Skeletal muscle tissue (tissue), 4 donors: ENCODE data around the gene NFIB. TPM values are rescaled to one million over a fixed set of nuclear protein-coding genes. Genes with fewer than 3 reads are reported as not detected.

Experiments used
- H3K27ac ChIP-seq: one replicate; pipeline ENCODE4 v1.7.0; 2013; ENCODE audit warnings: mild to moderate bottlenecking, low read depth, low read length, inconsistent platforms
- H3K27me3 ChIP-seq, 3 donors: one replicate each; pipeline ENCODE4 v1.7.0; 2013; ENCODE audit warnings: low read length in 3 of 3; ENCODE audit not compliant: control insufficient read depth in 3 of 3, insufficient read depth in 3 of 3
- H3K36me3 ChIP-seq, 3 donors: one replicate each; pipeline ENCODE4 v1.7.0; 2013; ENCODE audit warnings: low read length in 3 of 3; ENCODE audit not compliant: control insufficient read depth in 3 of 3, insufficient read depth in 3 of 3
- H3K4me1 ChIP-seq, 3 donors: one replicate each; pipeline ENCODE4 v1.7.0; 2013; ENCODE audit warnings: low read length in 3 of 3, mild to moderate bottlenecking in 3 of 3; ENCODE audit not compliant: control insufficient read depth in 3 of 3, insufficient read depth in 3 of 3
- H3K4me3 ChIP-seq, 3 donors: one replicate each; pipeline ENCODE4 v1.7.0; 2013; ENCODE audit warnings: low read length in 3 of 3
- H3K9ac ChIP-seq, 3 donors: one replicate each; pipeline ENCODE4 v1.7.0; 2013; ENCODE audit warnings: low read length in 3 of 3, mild to moderate bottlenecking in 3 of 3, moderate library complexity in 2 of 3, low read depth in 1 of 3
- H3K9me3 ChIP-seq, 3 donors: one replicate each; pipeline ENCODE4 v1.7.0; 2013; ENCODE audit warnings: low read length in 3 of 3; ENCODE audit not compliant: control insufficient read depth in 3 of 3
- total RNA-seq: library from RNA; depleted of rRNA; stranded (reverse); fragments of >200 nt; gene quantifications from one replicate; pipeline ENCODE4 v1.2.3, GENCODE V29; 2014
- donor health status: Osteomylitis.

The NFIB gene
- total RNA-seq, 1 donor from 2014 or later, result 95.0 TPM

DNA sequence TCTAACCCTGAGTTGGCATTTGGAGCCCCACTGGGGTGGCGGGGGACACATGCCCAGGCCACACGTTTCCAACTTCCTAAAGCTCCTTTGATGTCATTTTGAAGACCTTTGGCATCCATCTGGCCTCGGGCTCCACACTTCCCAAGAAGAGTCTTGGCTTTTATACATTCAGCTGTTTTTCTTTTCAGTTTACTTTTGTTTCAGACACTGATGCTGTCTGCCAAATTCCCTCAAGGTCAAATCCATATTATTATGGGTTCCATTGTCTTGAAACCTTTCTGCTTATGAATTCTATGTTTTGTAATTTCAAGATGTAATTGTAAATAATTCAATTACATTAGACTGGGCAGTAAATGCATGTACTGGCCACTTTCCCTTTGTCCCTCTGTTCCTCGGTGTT lies 23.7 kb upstream of the NFIB start:
- Histone ChIP-seq H3K9me3 (no peaks in the 10 kb centered on the region), H3K27ac (no peak overlapping the region), H3K4me1 (peaks cover 8 to 18% (median 11%) of the 10 kb centered on the region in 3 donors), H3K36me3 (no peaks in the 10 kb centered on the region), H3K27me3 (no peaks in the 10 kb centered on the region), H3K4me3 (no peak overlapping the region), H3K9ac (no peak overlapping the region)

DNA sequence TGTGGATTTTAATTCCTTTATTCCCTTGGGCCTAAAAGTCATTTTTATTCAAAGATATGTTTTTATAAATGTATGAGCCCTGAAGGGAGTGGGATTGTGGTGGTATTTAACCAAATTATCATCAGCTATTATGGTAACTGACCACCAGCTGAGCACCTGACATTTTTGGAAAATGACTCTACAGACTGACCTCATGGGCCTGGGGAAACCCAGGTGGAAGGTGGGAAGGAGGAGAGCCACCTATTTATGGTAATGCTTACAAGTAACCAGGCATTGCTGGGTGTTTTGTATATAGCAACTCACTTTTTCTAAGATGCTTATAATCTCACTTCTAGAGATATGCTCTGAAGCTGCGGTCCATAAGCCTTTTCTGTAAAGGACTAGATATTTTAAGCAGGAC lies 22.3 kb upstream of the NFIB start:
- Histone ChIP-seq H3K4me3 (no peak overlapping the region), H3K27ac (no peak overlapping the region), H3K9ac (no peak overlapping the region), H3K27me3 (no peaks in the 10 kb centered on the region), H3K9me3 (no peaks in the 10 kb centered on the region), H3K4me1 (peaks cover 4 to 7% (median 6%) of the 10 kb centered on the region in 3 donors), H3K36me3 (no peaks in the 10 kb centered on the region)

DNA sequence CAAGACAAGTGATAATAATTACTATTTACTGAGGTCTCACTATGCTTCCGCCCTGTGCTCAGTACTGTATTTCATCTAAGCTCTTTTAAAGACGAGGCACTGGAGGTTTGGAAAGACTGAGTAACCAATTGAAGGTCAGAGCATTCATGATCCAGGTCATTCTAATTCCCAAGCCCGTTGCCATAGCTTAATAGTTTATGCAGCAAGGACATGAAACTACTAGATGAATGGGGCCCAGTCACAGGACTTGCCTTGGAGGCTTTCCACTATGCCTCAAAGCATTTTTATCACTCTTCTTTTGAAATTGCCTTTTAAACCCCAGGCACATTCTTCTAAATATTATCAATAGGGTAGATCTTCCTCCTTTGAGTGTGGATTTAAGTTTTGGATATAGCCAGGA lies 17.2 kb upstream of the NFIB start:
- Histone ChIP-seq H3K27ac (no peak overlapping the region), H3K4me3 (no peak overlapping the region), H3K9ac (no peak overlapping the region), H3K9me3 (no peaks in the 10 kb centered on the region), H3K4me1 (peaks cover under 1 to 9% (median 4%) of the 10 kb centered on the region in 3 donors), H3K27me3 (no peaks in the 10 kb centered on the region), H3K36me3 (no peaks in the 10 kb centered on the region)

DNA sequence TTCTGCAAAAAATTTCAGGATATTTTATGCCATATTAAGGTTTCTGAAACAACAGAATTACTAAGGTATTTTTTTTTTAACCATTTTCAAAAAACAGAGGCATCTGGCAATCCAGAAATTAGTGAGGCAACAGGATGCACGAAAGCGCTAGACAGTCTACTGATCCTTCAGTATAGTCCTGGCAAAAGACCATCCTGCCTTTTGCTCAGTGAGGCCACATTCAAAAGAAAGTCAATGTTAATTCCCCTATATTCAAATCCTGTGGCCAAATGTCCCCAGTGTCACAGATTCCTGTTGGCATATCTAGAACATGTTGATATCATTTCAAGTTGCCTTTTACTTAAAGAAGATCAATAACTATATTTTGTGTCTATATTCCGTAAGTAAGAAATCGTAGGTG lies 13.1 kb upstream of the NFIB start:
- Histone ChIP-seq H3K27ac (no peak overlapping the region), H3K9me3 (no peaks in the 10 kb centered on the region), H3K9ac (no peak overlapping the region)

DNA sequence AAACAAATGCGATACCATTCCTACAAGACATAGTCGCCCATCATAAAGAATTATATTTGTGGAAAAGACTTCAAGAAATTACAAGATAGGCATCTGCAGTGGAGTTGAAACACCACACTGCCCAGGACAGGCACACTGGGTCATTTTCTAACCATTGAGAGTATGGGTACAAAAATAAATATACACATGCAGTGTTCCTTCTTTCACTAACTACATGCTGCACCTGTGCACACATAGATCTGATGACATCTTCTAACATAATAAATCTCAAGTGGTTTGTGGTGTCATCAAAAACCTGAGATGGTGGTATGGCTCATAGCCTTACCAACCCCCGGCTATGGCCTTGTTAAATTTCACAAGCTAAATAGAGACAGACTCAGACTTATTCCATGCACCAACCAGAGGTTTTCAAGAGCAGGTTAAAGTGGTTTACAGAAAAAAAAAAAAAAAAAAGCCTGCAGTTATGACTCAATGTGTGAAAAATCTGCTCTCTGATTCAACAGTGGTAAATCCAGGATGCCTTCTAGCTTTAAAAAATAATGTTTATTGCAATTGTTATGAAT lies 12.4 kb upstream of the NFIB start:
- Histone ChIP-seq H3K27me3 (no peaks in the 10 kb centered on the region), H3K9me3 (no peaks in the 10 kb centered on the region), H3K9ac (peak overlapping the region; percentile 18 to 53 (median 32)), H3K4me1 (peaks cover 4 to 18% (median 11%) of the 10 kb centered on the region in 3 donors), H3K4me3 (peak overlapping the region in 1 of 3 donors; percentile 39), H3K27ac (peak overlapping the region; percentile 69), H3K36me3 (no peaks in the 10 kb centered on the region)

More for the DNA sequence above, 13.1 kb upstream of the NFIB start:
- Histone ChIP-seq H3K4me1 (peaks cover 4 to 14% (median 7%) of the 10 kb centered on the region in 3 donors), H3K4me3 (no peak overlapping the region), H3K27me3 (no peaks in the 10 kb centered on the region), H3K36me3 (no peaks in the 10 kb centered on the region)

DNA sequence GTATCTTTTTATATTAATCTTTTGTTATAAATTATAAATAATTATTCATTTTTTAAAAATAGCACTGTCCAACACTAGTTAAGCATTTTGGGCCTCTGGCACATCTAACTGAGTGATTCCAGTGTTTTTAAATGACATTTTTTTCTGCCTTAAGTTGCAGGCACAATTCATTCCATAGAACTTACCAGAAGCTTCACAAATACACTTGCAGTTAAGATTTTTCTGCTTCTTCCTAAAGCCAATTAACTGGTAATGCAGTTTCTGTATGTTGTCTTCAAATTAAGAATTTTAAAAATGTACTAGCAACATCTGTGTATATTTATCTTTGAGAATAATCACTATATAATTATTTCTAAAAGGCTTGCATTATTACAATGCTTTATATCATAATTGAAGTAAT lies 11.2 kb upstream of the NFIB start:
- no peak overlapping the region for H3K27ac ChIP-seq
- H3K36me3 ChIP-seq, result no peaks in the 10 kb centered on the region
- no peak overlapping the region for H3K4me3 ChIP-seq
- H3K9ac ChIP-seq, result peak overlapping the region in 1 of 3 donors; percentile 4
- no peaks in the 10 kb centered on the region for H3K9me3 ChIP-seq
- peaks cover 14 to 29% (median 18%) of the 10 kb centered on the region in 3 donors for H3K4me1 ChIP-seq
- H3K27me3 ChIP-seq, result no peaks in the 10 kb centered on the region

DNA sequence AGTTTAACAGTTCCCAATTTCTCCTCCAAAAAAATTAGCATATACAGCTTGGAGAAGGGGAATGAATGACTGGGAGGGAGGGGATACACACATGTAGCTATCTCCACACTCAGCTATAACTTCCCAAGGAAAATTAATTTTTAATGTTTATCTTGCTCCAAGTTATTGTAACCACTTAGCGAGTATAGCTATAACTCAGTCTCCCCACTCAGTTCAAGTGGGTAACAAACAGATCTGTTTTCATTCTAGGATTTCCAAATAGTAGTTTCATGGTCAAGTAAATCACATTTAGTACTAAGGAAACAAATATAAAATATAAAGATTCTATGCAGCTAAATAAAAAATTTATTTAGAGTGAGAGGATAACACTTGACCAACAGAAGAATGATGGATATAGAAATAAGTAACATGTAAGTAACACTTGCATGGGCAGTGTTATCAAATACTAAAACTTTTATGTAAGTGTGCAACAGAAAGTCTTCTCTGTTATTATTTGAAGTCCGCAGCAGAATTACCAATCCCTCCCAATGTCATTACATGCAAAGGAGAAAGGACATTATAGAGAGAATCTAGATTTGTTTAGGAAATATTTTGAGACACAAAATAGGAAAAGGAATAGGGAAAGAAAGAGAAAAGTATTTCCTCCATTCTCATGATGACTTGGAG lies 10.2 kb upstream of the NFIB start:
- Histone ChIP-seq H3K4me1 (peaks cover 21 to 39% (median 26%) of the 10 kb centered on the region in 3 donors), H3K9ac (peak overlapping the region; percentile 40 to 92 (median 90)), H3K9me3 (no peaks in the 10 kb centered on the region), H3K27me3 (no peaks in the 10 kb centered on the region), H3K4me3 (peak overlapping the region in 2 of 3 donors; percentile 2 to 27), H3K36me3 (no peaks in the 10 kb centered on the region), H3K27ac (peak overlapping the region; percentile 95)

DNA sequence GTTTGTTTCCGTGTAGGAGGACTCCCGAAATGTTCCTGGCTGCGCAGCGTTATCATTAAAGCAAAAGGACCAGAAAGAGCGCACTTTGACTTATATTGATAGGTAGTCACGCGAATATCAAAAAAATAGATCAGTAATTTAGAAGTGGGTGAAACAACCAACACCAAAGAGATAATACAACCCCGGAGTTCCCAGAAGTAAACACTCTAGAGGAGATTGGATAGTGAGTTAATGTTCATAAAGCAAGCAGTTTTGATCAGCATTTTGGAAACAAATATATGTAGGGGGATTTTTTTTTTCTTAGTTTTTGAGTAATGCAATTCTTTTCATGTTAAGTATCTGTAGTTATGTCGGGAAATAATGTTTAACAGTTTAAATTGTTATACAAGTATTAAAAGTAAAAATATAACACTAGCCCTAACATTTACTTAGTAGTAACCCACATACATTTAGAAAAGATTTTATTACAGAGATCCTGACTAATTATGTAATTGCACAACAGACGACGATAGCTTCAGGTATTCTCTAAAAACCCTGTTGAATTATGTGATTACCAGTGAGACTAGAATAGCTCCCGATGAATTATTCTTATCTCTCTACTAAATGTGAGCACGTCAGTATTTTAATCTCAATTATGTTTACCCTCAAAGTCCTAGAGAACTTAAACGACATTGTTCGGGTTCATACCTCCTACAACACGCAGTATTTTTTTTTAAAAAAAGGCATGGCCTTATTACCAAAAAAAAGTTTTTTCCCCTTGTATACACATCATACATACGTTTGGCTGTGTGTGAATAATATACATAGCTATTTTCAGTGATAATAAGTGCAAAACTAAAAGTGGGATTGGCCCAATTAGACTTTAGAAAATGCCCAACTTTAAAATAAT lies 9.4 kb upstream of the NFIB start:
- Histone ChIP-seq H3K27ac (peak overlapping the region; percentile 95), H3K27me3 (no peaks in the 10 kb centered on the region), H3K9me3 (no peaks in the 10 kb centered on the region), H3K4me1 (peaks cover 27 to 47% (median 27%) of the 10 kb centered on the region in 3 donors), H3K9ac (peak overlapping the region; percentile 90 to 92 (median 91)), H3K4me3 (peak overlapping the region; percentile 74 to 82 (median 79)), H3K36me3 (no peaks in the 10 kb centered on the region)

DNA sequence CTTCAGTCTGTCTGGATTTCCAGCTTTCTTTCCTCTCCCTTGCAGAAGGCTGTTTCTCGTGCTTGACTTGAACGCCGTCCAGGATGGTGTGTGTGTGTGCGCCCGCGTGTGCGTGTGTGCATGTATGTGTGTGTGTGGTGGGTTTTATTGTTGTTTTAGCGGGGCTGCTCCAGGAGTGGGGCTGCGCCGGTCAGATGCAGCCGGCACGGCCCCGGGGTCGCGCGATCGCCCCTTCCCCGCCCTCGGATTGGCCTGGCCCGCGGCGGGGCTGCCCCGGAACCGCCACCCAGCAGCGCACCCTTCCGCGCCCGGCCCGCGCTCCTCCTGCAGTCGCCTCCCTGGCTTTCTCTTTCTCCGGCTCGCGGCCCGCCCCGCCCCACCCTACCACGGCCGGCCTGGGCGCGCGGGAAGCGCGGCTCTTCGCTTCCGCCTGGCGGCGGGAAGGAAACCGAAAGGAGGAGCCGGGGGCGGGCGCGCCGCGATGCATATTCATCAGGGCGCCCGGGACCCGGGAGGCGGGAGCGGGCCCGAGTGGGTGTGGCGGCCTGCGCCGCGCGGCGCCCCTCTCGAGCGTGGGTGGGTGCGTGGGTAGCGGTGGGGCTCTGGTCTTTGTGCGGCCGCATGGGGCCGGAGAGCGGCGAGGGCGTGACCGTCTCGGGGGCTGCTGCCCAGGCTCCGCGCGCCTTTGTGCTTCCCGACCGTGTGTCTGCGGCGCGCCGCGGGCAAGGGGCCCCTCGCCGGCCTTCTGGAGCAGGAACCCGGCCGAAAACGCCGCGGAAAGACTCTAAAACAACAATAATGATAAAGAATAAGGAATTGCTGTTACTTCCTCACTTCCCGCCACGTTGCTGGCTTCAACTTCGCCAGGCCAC lies 8.5 kb upstream of the NFIB start:
- Histone ChIP-seq H3K9me3 (no peaks in the 10 kb centered on the region), H3K4me1 (peaks cover 29 to 55% (median 32%) of the 10 kb centered on the region in 3 donors), H3K27ac (peak overlapping the region; percentile 95), H3K9ac (peak overlapping the region; percentile 90 to 92 (median 91)), H3K4me3 (peak overlapping the region; percentile 74 to 82 (median 79)), H3K27me3 (no peaks in the 10 kb centered on the region), H3K36me3 (no peaks in the 10 kb centered on the region)
